ENCODE data around the gene ZBTB16. TPM values are rescaled to one million over a fixed set of nuclear protein-coding genes. Genes with fewer than 3 reads are reported as not detected.
A peak's percentile ranks its signal among the peaks of the same experiment; 100 is the strongest.

Gene ZBTB16
- total and polyA plus RNA-seq, 8 donors: 7.9 to 318 (median 55.3) TPM

DNA sequence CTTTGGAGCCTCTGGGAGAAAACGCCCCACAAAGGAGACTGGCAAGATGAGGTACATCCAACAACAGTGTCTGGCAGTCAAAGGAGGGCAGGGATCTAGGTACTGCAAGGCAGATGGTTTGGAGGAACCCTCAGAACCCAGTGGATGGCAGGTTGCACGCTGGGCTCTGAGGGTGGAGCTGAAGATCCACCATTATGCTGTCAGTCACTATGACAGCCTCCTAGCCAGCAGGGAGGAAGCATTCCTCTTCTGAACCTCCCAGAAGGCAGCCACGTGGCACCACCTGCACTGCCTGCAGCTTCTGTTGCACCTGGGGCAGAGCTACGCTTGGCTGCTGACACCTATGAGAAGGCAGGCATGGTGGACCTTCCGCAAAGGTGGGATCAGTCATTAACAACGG, 44.4 kb upstream of the ZBTB16 start:
- WGBS, 5 donors: 48 to 56% (median 54%) methylated on average over 6 of the region's 6 CpGs
- no peaks in the 10 kb centered on the region for H3K4me1 ChIP-seq
- H3K27me3 ChIP-seq: peaks cover 0 to 15% (median 0%) of the 10 kb centered on the region in 3 donors
- no peaks in the 10 kb centered on the region for H3K9me3 ChIP-seq
- H3K27ac ChIP-seq: no peak overlapping the region
- TF ChIP-seq, protein P1, sequence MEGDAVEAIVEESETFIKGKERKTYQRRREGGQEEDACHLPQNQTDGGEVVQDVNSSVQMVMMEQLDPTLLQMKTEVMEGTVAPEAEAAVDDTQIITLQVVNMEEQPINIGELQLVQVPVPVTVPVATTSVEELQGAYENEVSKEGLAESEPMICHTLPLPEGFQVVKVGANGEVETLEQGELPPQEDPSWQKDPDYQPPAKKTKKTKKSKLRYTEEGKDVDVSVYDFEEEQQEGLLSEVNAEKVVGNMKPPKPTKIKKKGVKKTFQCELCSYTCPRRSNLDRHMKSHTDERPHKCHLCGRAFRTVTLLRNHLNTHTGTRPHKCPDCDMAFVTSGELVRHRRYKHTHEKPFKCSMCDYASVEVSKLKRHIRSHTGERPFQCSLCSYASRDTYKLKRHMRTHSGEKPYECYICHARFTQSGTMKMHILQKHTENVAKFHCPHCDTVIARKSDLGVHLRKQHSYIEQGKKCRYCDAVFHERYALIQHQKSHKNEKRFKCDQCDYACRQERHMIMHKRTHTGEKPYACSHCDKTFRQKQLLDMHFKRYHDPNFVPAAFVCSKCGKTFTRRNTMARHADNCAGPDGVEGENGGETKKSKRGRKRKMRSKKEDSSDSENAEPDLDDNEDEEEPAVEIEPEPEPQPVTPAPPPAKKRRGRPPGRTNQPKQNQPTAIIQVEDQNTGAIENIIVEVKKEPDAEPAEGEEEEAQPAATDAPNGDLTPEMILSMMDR (IDR thresholded peaks at IDR 0.05): no peak
- TF ChIP-seq POLR2A (IDR thresholded peaks at IDR 0.05) (no peak), EP300 (IDR thresholded peaks at IDR 0.05) (no peak), POLR2AphosphoS5 (IDR thresholded peaks at IDR 0.05) (no peak)
- no peaks in the 10 kb centered on the region for H3K36me3 ChIP-seq
- intact Hi-C loops (cut with DNase I; ENCODE audit: low total_unique reads): no loop called here
- DNase-seq: no peak
- no peak overlapping the region for H3K4me3 ChIP-seq

DNA sequence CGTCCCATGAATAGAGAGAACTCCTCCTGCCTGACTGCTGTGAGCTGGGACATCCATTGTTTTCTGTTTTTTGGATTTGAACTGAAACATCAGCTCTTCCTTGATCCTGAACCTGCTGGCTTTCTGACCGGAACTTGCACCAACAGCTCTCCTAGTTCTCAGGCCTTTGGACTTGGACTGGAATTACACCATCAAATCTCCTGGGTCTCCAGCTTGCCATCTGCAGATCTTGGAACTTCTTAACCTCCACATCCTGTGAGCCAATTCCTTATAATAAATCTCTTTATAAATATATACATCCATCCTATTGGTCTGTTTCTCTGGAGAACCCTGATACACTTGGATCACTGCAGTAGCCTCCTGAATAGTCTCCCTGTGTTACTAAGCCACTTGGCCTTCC, 42.5 kb upstream of the ZBTB16 start:
- TF ChIP-seq POLR2A (IDR thresholded peaks at IDR 0.05) (no peak), POLR2AphosphoS5 (IDR thresholded peaks at IDR 0.05) (no peak)
- TF ChIP-seq, protein P1 (IDR thresholded peaks at IDR 0.05): no peak
- WGBS, 5 donors: 91 to 100% (median 93%) methylated on average over 2 of the region's 2 CpGs
- Histone ChIP-seq H3K4me1 (no peaks in the 10 kb centered on the region), H3K4me3 (no peak overlapping the region), H3K36me3 (no peaks in the 10 kb centered on the region), H3K27me3 (peaks cover 0 to 8% (median 0%) of the 10 kb centered on the region in 3 donors), H3K27ac (no peak overlapping the region), H3K9me3 (no peaks in the 10 kb centered on the region)
- intact Hi-C loops (cut with DNase I; ENCODE audit: low total_unique reads): no loop called here
- no peak for DNase-seq

DNA sequence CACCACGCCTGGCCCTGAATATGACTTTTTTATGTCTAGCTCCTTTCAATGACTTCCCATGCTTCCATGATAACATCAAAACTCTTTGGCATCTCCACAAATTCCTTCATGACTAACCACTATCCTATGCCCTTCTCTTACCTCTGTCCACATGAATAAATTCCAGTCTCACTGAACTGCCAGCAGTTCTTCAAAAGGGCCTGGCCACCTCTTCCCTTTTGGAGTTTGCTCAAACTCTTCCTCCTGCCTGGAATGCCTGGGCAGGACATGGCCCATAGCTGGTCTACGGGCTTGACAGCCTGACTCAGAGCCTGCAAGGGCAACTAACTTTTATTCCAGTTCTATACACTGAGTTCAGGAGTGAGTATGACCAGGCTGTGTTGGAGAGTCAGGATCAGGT, 41.8 kb upstream of the ZBTB16 start:
- intact Hi-C loops (cut with DNase I; ENCODE audit: low total_unique reads): no loop called here
- H3K4me3 ChIP-seq: no peak overlapping the region
- peaks cover 0 to 1% (median 0%) of the 10 kb centered on the region in 3 donors for H3K27me3 ChIP-seq
- no peak for DNase-seq
- TF ChIP-seq POLR2AphosphoS5 (IDR thresholded peaks at IDR 0.05) (no peak), EP300 (IDR thresholded peaks at IDR 0.05) (no peak), POLR2A (IDR thresholded peaks at IDR 0.05) (no peak)
- TF ChIP-seq, protein P1 (IDR thresholded peaks at IDR 0.05): no peak
- H3K36me3 ChIP-seq: no peaks in the 10 kb centered on the region
- no peak overlapping the region for H3K27ac ChIP-seq
- H3K9me3 ChIP-seq: no peaks in the 10 kb centered on the region
- 40 to 81% (median 47%) methylated on average over 2 of the region's 2 CpGs for WGBS, 5 donors
- no peaks in the 10 kb centered on the region for H3K4me1 ChIP-seq

DNA sequence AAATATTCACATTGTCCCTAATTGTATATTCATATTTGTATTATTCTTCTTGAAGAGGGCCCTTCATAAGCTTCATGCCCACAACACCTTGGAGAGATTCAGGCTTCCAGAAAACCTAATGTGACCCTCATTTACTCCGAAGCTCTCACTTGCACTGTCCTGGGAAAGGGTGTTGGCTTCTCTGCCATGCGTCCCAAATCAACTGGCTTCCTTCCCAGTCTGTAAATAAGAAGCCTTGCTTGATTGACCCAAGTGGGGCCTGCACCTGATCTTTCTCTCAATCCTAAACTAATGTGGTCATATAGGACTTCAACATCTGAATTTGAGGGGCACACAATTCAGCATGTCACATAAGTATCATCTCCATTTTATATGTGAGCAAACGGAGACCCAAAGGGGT, 40.5 kb upstream of the ZBTB16 start:
- intact Hi-C loops (cut with DNase I; ENCODE audit: low total_unique reads): no loop called here
- TF ChIP-seq, protein P1 (IDR thresholded peaks at IDR 0.05): no peak
- TF ChIP-seq EP300 (IDR thresholded peaks at IDR 0.05): no peak
- TF ChIP-seq POLR2A (IDR thresholded peaks at IDR 0.05): no peak
- no peak for TF ChIP-seq POLR2AphosphoS5 (IDR thresholded peaks at IDR 0.05)
- Histone ChIP-seq H3K9me3 (no peaks in the 10 kb centered on the region), H3K4me3 (no peak overlapping the region), H3K27ac (no peak overlapping the region), H3K27me3 (no peaks in the 10 kb centered on the region), H3K4me1 (no peaks in the 10 kb centered on the region), H3K36me3 (no peaks in the 10 kb centered on the region)
- WGBS, 5 donors: 43 to 56% (median 48%) methylated on average over 3 of the region's 3 CpGs
- DNase-seq: peak in 1 of 2 donors; percentile 35

Measured in stomach (tissue), 9 donors.